Transverse colon (tissue), 4 donors: Measurements from ENCODE around the gene CDC42EP1. TPM values are rescaled to one million over a fixed set of nuclear protein-coding genes. Genes with fewer than 3 reads are reported as not detected.

Experiments used
- DNase-seq: peaks from one replicate; pipeline ENCODE4 v3.0.0-alpha.2; 2019
- H3K27ac ChIP-seq, 4 donors: fragments of 200-600 bp; sonication (generic); 2 replicates each; pipeline ENCODE4 v1.5.1; 2016 to 2018; ENCODE audit warnings: inconsistent platforms in 4 of 4
- H3K27me3 ChIP-seq: fragments of 200-600 bp; sonication (generic); 2 replicates; pipeline ENCODE4 v1.5.1; 2017; ENCODE audit warnings: inconsistent platforms
- H3K36me3 ChIP-seq, 4 donors: fragments of 200-600 bp; sonication (generic); 2 replicates each; pipeline ENCODE4 v1.5.1; 2017 to 2019; ENCODE audit warnings: inconsistent platforms in 4 of 4
- H3K4me1 ChIP-seq, 4 donors: fragments of 200-600 bp; sonication (generic); 2 replicates each; pipeline ENCODE4 v1.5.1; 2017 to 2020; ENCODE audit warnings: inconsistent platforms in 4 of 4
- H3K4me3 ChIP-seq, 4 donors: fragments of 200-600 bp; sonication (generic); 1 replicate in 1 of 4; 2 replicates in 3 of 4; pipeline versions ENCODE4 v1.5.1 to v1.6.1; 2017 to 2019; ENCODE audit warnings: inconsistent platforms in 4 of 4
- H3K9me3 ChIP-seq, 2 donors: fragments of 200-600 bp; sonication (generic); 2 replicates each; pipeline ENCODE4 v1.5.1; 2017 to 2019; ENCODE audit warnings: inconsistent platforms in 2 of 2
- CTCF ChIP-seq, 5 experiments: fragments of 200-600 bp in 3 of 5; fragments of 450-650 bp in 2 of 5; sonication (generic) in 3 of 5; IDR thresholded peaks; 1 replicate in 2 of 5; 2 replicates in 3 of 5; pipeline ENCODE4 v1.5.1; 2016 to 2017; ENCODE audit warnings: antibody characterized with exemption in 5 of 5, inconsistent platforms in 3 of 5, mild to moderate bottlenecking in 2 of 5, moderate library complexity in 1 of 5
- EP300 ChIP-seq: sonication (generic); formaldehyde crosslinking; IDR thresholded peaks from one replicate; pipeline ENCODE4 v1.6.1; 2017; ENCODE audit warnings: antibody characterized with exemption, low read depth
- POLR2A ChIP-seq: fragments of 450-650 bp; IDR thresholded peaks from one replicate; pipeline ENCODE4 v1.6.1; 2016; ENCODE audit warnings: antibody characterized with exemption, mild to moderate bottlenecking, moderate library complexity
- POLR2AphosphoS5 ChIP-seq, 3 donors: sonication (generic); formaldehyde crosslinking; IDR thresholded peaks; one replicate each; pipeline ENCODE4 v1.6.1; 2016; ENCODE audit warnings: antibody characterized with exemption in 3 of 3
- WGBS, 2 donors: methylation state at CpG; one replicate each; pipeline ENCODE4 v1.1.5; 2018; ENCODE audit warnings: low coverage in 1 of 2; 5-methylcytosine and 5-hydroxymethylcytosine counted together
- in situ Hi-C, 4 donors: fragments of 200-750 bp; cut with MboI; loops; one replicate each; pipeline versions ENCODE4 v1.15.0 to v1.15.1; 2017; ENCODE audit warnings: low sequenced_read_pairs in 3 of 4, low pct_ligation_motif_present in 1 of 4, low pct_unique_long_range_greater_than_20kb in 1 of 4
- intact Hi-C: fragments of 100-400 bp; cut with DNase I; formaldehyde crosslinking; loops from one replicate; pipeline ENCODE4 v1.15.1; 2023; ENCODE audit warnings: low total_unique reads
- total RNA-seq, 4 donors: library from RNA; depleted of rRNA; stranded (reverse); fragments of >200 nt; gene quantifications; one replicate each; pipeline ENCODE4 v1.1.0, GENCODE V29; 2016

CDC42EP1 gene
- total RNA-seq, 4 donors from 2014 or later: 27.3 to 52.9 (median 28.9) TPM

GRCh38 chr22:37569009-37569920 is 9.0 kb downstream of the CDC42EP1 start:
- no peaks in the 10 kb centered on the region for H3K27me3 ChIP-seq
- 39% methylated on average over 21 of the region's 21 CpGs; no CpG with 5 or more reads in 1 of the 2 donors for WGBS, 2 donors
- no peaks in the 10 kb centered on the region for H3K36me3 ChIP-seq
- in situ Hi-C loops: no loop called here
- TF ChIP-seq POLR2AphosphoS5 (IDR thresholded peaks at IDR 0.05) (peak; percentile 27 to 71 (median 63)), CTCF (IDR thresholded peaks at IDR 0.05) (peak in 2 of 5 experiments; percentile 26 to 31), EP300 (no peak), POLR2A (peak; percentile 52)
- H3K9me3 ChIP-seq: no peaks in the 10 kb centered on the region
- intact Hi-C loops: no loop called here
- no peak overlapping the region for H3K4me3 ChIP-seq
- H3K4me1 ChIP-seq: peaks cover 37 to 62% (median 58%) of the 10 kb centered on the region in 4 donors
- DNase-seq: peak; percentile 86
- H3K27ac ChIP-seq: peak overlapping the region; percentile 80 to 99 (median 86)

GRCh38 chr22:37569921-37570660 is 9.8 kb downstream of the CDC42EP1 start:
- Histone ChIP-seq H3K4me3 (no peak overlapping the region), H3K4me1 (peaks cover 30 to 55% (median 51%) of the 10 kb centered on the region in 4 donors), H3K36me3 (no peaks in the 10 kb centered on the region), H3K27ac (peak overlapping the region; percentile 80 to 99 (median 86)), H3K27me3 (no peaks in the 10 kb centered on the region), H3K9me3 (no peaks in the 10 kb centered on the region)
- in situ Hi-C loops: no loop called here
- peak; percentile 68 for DNase-seq
- no peak for TF ChIP-seq CTCF (IDR thresholded peaks at IDR 0.05)
- TF ChIP-seq EP300: no peak
- TF ChIP-seq POLR2A: peak; percentile 41
- TF ChIP-seq POLR2AphosphoS5 (IDR thresholded peaks at IDR 0.05): peak in 2 of 3 donors; percentile 17 to 52
- WGBS, 2 donors: 40% methylated on average over 9 of the region's 9 CpGs; no CpG with 5 or more reads in 1 of the 2 donors
- intact Hi-C loops: no loop called here

GRCh38 chr22:37570661-37570976 is 10.3 kb downstream of the CDC42EP1 start:
- no peak for TF ChIP-seq CTCF (IDR thresholded peaks at IDR 0.05)
- Histone ChIP-seq H3K27me3 (no peaks in the 10 kb centered on the region), H3K4me3 (no peak overlapping the region), H3K36me3 (no peaks in the 10 kb centered on the region), H3K9me3 (no peaks in the 10 kb centered on the region), H3K27ac (peak overlapping the region; percentile 80 to 99 (median 86)), H3K4me1 (peaks cover 30 to 55% (median 51%) of the 10 kb centered on the region in 4 donors)
- in situ Hi-C loops (no loop called here), intact Hi-C loops (no loop called here)
- 74% methylated on average over 4 of the region's 4 CpGs; no CpG with 5 or more reads in 1 of the 2 donors for WGBS, 2 donors
- DNase-seq: no peak

- Histone ChIP-seq H3K9me3 (no peaks in the 10 kb centered on the region), H3K27me3 (no peaks in the 10 kb centered on the region), H3K36me3 (no peaks in the 10 kb centered on the region), H3K4me1 (peaks cover 30 to 50% (median 44%) of the 10 kb centered on the region in 4 donors), H3K4me3 (no peak overlapping the region), H3K27ac (peak overlapping the region; percentile 80 to 99 (median 86))
- in situ Hi-C loops: no loop called here
- intact Hi-C loops: no loop called here
- 75% methylated on average over 16 of the region's 16 CpGs; no CpG with 5 or more reads in 1 of the 2 donors for WGBS, 2 donors
- no peak for DNase-seq
- TF ChIP-seq CTCF (IDR thresholded peaks at IDR 0.05) (no peak), POLR2A (no peak), POLR2AphosphoS5 (IDR thresholded peaks at IDR 0.05) (no peak), EP300 (no peak)
Observed at GRCh38 chr22:37571258-37571991, 11.1 kb downstream of the CDC42EP1 start.
